HG03097 (cell line): ENCODE results near the gene PGC.
"Not testable (repeated sequence)": the region's sequence is repeated elsewhere in the genome, so short reads cannot be mapped to it uniquely, and the experiment has no call there.

ENCODE experiments used
- ATAC-seq: cut with Tn5 transposase; IDR thresholded peaks from one replicate; pipeline ENCODE4 v1.9.1; 2021; ENCODE audit not compliant: unreplicated experiment, low FRiP score

PGC gene

DNA sequence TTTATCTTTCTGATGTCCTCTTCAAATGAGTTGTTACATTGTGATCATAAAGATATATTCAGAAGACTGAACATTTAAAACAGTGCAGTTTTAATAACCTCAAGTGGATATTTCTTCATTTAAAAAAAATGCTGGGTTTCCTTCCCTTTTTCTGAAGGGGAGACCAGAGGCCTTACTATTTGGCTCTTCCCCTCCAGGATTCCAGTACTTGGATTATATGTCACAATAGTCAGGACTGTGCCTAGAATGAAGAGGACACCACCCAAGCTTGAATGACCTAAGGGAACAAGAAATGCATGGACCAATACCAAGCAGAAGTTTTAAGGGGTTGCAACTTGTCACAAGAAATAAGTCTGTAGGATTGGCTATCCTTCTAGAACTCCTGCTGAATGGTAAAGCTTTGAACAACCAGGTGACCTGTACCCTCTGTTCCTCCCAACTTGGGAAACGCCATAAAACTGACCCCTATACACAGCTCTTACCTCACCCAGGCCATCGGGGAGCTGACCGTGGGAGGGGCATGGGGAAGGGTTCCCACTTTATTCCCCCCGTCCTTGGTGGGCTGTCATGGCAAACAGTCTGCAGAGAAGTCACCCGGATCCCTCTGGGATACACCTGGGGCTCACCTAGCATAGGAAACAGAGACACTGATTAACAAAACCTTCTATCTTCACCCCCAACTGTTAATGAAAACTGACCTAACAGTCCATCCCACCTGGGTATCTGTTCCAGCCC lies 30.5 kb upstream of the PGC start:
- no peak for ATAC-seq

DNA sequence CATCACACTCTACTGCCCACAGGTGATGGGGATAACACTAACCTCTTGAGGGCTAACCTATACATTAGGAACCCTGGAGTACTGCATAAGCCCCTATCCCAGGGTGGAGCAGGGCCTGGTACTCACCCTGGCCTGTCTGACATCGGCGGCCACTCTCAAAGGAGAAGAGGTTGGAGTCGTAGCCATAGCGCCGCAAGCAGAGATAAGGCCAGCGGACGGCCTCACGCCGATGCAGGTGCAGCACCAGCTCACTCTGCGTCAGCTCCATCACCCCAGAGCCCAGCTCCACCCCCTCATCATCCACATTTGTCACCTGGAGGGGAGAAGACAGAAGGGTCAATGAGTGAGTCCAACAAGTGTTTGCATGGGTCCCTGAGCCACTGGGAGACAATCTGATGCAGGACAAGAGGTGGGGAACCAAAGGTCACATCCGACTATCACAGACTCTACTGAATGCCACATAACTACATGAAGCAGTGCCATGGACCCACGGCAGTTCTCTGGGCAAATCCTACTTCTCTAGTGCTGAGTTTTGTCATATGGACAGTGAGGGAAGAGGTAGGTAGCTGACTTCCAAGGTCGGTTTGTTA lies 28.2 kb upstream of the PGC start:
- ATAC-seq, result no peak

DNA sequence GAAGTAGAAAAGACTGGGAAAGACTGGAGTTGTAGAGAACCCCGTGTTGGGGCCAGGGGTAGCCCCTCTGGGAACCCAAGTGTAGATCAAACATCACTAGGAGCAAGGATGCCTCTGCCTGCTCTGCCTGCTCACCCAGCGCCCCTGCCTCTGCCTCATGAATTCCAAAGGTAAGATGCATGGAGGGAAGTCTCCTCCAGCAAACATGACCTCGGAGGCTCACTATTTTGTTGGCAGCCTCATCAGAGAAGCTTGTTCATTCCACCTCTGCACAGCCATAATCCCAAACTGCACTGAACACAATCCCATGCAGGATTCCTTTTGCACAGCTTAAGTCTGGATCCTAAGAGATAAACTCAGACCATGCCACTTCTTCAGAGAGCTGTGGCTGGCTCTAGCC lies 27.6 kb upstream of the PGC start:
- ATAC-seq, result no peak

GRCh38 chr6:41771058-41771983 lies 24.1 kb upstream of the PGC start:
- ATAC-seq, result no peak

DNA sequence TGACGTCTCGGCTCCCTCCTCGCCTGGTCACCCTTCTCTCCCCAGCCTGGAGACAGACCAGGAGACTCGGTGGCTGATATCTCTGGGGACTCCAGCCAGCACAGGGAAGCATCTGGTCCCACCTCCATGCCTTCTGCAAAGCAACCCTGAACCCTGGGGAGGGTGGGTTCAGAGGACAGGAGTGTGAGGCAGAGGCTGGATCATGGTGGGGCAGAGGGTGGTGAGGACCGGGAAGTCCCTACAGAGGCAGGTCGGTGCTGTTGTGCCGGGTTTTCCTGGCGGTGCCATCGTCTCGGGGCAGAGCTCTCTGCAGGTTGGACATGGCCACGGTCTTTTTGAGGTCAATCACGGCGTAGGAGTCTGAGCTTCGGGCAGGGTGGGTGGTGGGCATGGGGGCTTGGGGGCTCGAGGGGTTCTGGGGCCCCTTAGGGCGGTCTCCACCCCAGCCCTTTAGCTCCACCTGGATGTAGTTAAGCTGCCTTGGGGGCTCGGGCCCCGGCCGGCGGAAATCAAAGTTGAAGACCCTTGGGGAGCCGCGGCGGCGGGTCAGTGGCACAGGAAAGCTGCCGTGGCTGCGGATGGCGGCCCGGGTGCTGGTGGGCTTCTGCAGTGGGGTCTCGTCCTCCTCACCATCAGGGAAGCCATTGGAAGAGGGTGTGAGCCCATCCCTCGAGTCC lies 23.3 kb upstream of the PGC start:
- ATAC-seq, result no peak

DNA sequence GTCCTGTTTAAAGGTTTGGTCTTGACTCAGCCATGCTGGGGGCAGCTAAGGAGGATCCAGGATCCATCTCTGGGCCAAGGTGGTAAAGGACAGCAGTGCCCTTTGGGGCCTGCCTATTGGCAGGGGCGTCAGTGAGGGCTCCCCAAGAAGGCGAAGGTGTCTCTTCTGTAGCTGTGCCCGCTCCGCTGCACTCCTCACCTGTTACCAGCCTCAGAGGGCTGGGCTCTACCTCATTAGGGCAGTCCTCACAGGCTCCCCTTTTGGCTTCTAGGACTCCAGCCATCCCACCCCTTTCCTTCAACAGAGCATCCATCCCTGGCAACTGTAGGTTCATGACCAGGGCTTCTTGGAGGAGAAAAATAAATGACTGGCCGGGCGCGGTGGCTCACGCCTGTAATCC lies 22.2 kb upstream of the PGC start:
- no peak for ATAC-seq

DNA sequence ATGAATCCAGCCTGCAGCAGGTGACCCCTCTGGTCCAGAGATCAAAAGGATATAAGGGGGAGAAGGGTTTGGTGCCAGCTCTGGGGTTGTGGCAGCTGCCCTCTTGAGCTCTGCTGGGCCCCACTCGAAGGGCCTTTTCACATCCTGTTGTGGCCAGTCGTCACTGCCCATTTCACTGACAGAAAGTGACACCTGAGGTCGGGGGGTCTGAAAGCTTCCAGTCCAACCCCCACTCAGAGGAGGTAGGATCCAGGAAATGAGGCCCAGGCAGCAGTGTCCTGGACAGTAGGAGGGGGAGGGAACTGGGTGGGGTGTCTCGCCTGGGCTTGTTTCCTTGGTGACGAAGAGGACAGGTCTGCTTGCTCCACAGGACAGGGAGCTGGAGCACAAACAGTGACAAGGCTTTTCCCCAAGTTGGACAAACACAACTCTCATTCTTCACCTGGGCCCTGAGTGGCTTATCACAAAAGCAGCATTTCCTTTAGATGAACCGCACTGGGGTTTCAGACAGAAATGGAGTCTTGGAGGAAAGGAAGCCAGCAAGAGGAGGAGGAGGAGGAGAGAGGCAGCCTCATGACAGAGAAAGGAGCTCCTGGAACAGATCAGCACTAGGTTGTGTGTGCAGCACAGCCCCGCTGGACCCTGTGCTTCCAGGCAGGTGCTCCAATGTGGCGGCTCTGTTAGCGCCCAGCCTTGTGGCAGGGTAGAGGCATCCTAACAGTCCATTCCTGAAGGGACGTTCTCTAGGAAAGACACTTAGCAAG lies 21.5 kb upstream of the PGC start:
- no peak for ATAC-seq

GRCh38 chr6:41767112-41767833 lies 20.1 kb upstream of the PGC start:
- ATAC-seq, result no peak

DNA sequence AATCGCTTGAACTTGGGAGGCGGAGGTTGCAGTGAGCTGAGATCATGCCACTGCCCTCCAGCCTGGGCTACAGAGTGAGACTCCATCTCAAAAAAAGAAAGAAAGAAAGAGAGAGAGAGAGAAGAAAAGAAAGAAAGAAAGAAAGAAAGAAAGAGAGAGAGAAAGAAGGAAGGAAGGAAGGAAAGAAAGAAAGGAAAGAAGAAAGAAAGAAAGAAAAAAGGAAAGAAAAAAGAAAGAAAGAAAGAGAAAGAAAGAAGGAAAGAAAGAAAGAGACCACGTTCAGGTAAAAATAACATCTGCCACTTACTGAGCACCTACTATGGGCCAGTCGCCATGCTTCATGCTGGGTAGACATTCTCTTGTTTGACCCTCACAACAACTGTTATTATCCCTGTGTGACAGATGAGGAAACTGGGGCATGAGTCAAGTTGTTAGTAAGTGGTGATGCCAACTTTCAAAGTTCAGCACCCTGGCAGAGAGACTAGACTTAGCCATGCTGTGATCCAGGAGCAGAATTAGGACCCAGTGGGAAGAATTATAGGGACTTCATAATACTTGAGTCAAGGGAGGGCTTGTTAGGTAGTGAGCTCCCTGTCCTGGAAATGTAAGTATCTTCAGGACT lies 19.0 kb upstream of the PGC start:
- ATAC-seq, result not testable (repeated sequence)

GRCh38 chr6:41763470-41763869 lies 16.3 kb upstream of the PGC start:
- ATAC-seq, result no peak

- no peak for ATAC-seq
Measured at GRCh38 chr6:41759905-41760579, 12.8 kb upstream of the PGC start.

- ATAC-seq, result no peak
Measured at GRCh38 chr6:41759106-41759904, 12.1 kb upstream of the PGC start.

DNA sequence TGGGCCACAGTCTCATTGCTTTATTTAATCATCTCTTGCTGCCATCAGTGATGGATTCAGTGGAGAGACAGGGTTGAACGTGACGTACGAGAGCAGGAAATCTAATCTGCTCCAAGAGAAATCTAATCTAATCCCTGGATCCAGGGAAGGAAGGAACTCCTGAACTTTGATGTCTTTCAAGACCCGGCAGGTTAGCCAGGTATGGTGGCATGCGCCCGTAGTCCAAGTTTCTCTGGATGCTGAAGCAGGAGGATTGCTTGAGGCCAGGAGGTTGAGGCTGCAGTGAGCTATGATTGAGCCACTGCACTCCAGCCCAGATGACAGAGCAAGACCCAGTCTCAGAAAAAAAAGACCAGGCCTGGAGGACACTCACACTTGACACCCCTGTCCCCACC lies 11.4 kb upstream of the PGC start:
- ATAC-seq, result no peak

- no peak for ATAC-seq
Measured at GRCh38 chr6:41757931-41758640, 10.9 kb upstream of the PGC start.

- ATAC-seq, result no peak
Measured at GRCh38 chr6:41757271-41757670, 10.1 kb upstream of the PGC start.

DNA sequence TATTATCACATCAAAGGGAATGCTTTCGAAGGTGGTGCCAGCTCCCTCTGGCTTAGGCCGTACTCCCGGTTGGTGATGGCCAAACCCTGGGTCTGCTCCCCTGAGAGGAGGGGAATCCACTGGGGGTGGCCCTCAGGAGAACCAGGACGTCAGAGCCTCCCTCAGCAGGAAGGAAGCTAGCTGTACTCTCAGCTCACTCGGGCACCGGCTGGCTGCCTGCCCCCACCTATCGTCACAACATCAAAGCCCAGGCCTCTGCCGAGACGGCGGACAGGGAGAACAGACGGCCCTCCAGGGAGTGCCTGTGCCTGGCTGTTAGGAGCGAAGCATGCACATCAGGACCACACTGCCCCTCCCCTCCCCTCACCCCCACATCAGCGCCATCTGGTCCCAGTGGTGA lies 9.2 kb upstream of the PGC start:
- ATAC-seq, result no peak

DNA sequence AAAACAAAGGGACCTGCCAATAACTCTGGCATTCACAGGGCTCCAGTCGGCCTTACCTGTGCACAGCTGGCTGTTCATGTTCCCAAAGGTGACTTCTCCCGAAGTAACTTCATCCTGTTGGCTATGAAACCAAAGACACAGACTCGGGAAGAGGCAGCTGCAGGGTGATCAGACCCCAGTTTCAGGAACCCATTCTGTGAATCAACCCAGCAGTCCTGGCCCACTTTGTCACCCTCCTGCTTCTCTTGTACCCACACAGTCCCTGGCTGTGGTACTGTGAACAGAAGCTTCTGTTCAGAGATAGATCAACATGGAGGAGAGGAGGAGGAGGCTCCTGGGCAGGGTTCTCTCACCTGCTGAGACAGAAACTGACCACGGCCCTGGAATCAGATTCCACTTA lies 8.7 kb upstream of the PGC start:
- no peak for ATAC-seq
